RWPE2 (cell line): ENCODE data around the gene TMEM273.

Source experiments
- ATAC-seq: fragments of 200-7000 bp; cut with Tn5 transposase; 3 replicates; pipeline ENCODE4 v1.9.1; 2021; ENCODE audit warnings: low read depth
- DNase-seq: peaks from one replicate; pipeline ENCODE4 v3.0.0-alpha.2; 2020; ENCODE audit warnings: low spot score
- H3K27ac ChIP-seq: fragments of 450-650 bp; 2 replicates; pipeline ENCODE4 v1.5.1; 2017; ENCODE audit warnings: mild to moderate bottlenecking; ENCODE audit not compliant: poor library complexity, severe bottlenecking
- H3K27me3 ChIP-seq: fragments of 250-450 bp; sonication (Bioruptor Pico); 2 replicates; pipeline ENCODE4 v1.5.1; 2021; ENCODE audit warnings: mild to moderate bottlenecking, moderate library complexity; ENCODE audit not compliant: insufficient read depth, poor library complexity, severe bottlenecking
- H3K36me3 ChIP-seq: fragments of 250-450 bp; sonication (Bioruptor Pico); 2 replicates; pipeline ENCODE4 v1.5.1; 2020; ENCODE audit warnings: low read depth, mild to moderate bottlenecking, moderate library complexity
- H3K4me1 ChIP-seq: fragments of 250-450 bp; sonication (Bioruptor Pico); 2 replicates; pipeline ENCODE4 v1.5.1; 2021; ENCODE audit warnings: mild to moderate bottlenecking, moderate library complexity; ENCODE audit not compliant: insufficient read depth, poor library complexity, severe bottlenecking
- H3K4me3 ChIP-seq: fragments of 250-450 bp; sonication (Bioruptor Pico); 2 replicates; pipeline ENCODE4 v1.5.1; 2021; ENCODE audit warnings: mild to moderate bottlenecking, moderate library complexity; ENCODE audit not compliant: severe bottlenecking
- H3K9me3 ChIP-seq: fragments of 250-450 bp; sonication (Bioruptor Pico); 2 replicates; pipeline ENCODE4 v1.5.1; 2021; ENCODE audit warnings: mild to moderate bottlenecking, moderate library complexity; ENCODE audit not compliant: severe bottlenecking
- TF ChIP-seq, protein P1 (sequence below): fragments of 450-650 bp; IDR thresholded peaks from one replicate; pipeline ENCODE4 v1.5.1; 2017; ENCODE audit warnings: mild to moderate bottlenecking, moderate library complexity; ENCODE audit not compliant: poor library complexity, severe bottlenecking

Gene TMEM273

DNA sequence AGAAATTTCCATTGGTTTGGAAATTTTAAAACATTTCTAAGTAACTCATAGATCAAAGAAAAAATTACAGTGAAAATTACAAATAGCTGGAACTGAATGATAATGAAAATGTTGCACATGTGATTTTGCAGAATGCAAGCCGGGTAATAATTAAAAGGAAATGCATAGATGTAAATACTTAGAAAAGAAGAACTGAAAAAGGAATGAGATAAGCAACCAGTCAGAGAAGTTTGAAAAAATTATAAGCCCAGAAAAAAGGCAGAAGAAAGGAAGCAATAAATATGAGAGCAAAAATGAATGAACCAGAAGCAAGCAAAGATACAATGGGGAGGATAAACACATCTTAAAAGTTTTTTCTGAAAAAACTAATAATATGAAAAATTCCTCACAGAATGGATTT lies 3.2 kb upstream of the TMEM273 start:
- no peak overlapping the region for H3K27ac ChIP-seq
- ATAC-seq: no peak
- H3K27me3 ChIP-seq: peaks cover 3% of the 10 kb centered on the region
- TF ChIP-seq, protein P1, sequence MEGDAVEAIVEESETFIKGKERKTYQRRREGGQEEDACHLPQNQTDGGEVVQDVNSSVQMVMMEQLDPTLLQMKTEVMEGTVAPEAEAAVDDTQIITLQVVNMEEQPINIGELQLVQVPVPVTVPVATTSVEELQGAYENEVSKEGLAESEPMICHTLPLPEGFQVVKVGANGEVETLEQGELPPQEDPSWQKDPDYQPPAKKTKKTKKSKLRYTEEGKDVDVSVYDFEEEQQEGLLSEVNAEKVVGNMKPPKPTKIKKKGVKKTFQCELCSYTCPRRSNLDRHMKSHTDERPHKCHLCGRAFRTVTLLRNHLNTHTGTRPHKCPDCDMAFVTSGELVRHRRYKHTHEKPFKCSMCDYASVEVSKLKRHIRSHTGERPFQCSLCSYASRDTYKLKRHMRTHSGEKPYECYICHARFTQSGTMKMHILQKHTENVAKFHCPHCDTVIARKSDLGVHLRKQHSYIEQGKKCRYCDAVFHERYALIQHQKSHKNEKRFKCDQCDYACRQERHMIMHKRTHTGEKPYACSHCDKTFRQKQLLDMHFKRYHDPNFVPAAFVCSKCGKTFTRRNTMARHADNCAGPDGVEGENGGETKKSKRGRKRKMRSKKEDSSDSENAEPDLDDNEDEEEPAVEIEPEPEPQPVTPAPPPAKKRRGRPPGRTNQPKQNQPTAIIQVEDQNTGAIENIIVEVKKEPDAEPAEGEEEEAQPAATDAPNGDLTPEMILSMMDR: no peak
- no peaks in the 10 kb centered on the region for H3K4me1 ChIP-seq
- H3K9me3 ChIP-seq: no peaks in the 10 kb centered on the region
- no peaks in the 10 kb centered on the region for H3K36me3 ChIP-seq
- no peak for DNase-seq
- H3K4me3 ChIP-seq: no peak overlapping the region

- H3K27ac ChIP-seq: no peak overlapping the region
- TF ChIP-seq, protein P1: no peak
- DNase-seq: no peak
- H3K4me1 ChIP-seq: no peaks in the 10 kb centered on the region
- peaks cover 3% of the 10 kb centered on the region for H3K27me3 ChIP-seq
- ATAC-seq: no peak
- H3K4me3 ChIP-seq: no peak overlapping the region
- no peaks in the 10 kb centered on the region for H3K9me3 ChIP-seq
- H3K36me3 ChIP-seq: no peaks in the 10 kb centered on the region
Measured at GRCh38 chr10:49189422-49189821, 1.2 kb upstream of the TMEM273 start.

DNA sequence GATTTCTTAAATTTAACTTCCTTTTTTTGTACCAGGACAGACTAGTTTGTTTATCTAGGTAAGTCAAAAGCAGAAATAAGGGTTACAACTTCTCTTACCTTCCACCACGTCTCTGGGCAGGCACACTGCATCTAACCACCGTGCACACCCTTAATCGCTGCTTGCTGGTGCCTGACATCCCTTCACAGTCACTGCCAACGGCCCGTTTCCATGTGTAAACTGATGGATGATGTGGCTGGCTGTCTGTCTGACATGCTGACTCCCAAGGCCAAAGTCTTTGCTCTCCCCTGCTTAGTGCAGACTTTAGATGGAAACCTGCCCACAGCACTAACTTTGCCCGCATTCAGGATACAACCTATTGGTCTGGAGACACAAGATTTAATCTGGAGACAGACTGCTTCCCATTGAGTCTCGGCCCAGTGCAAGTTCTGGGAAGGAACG lies 1.1 kb downstream of the TMEM273 start:
- no peak overlapping the region for H3K4me3 ChIP-seq
- H3K27me3 ChIP-seq: peaks cover 6% of the 10 kb centered on the region
- ATAC-seq: no peak
- no peak for DNase-seq
- H3K4me1 ChIP-seq: no peaks in the 10 kb centered on the region
- no peaks in the 10 kb centered on the region for H3K9me3 ChIP-seq
- H3K36me3 ChIP-seq: no peaks in the 10 kb centered on the region
- no peak overlapping the region for H3K27ac ChIP-seq
- TF ChIP-seq, protein P1: no peak

- H3K4me3 ChIP-seq: no peak overlapping the region
- no peak overlapping the region for H3K27ac ChIP-seq
- ATAC-seq: no peak
- H3K27me3 ChIP-seq: peaks cover 6% of the 10 kb centered on the region
- H3K9me3 ChIP-seq: no peaks in the 10 kb centered on the region
- TF ChIP-seq, protein P1: no peak
- no peaks in the 10 kb centered on the region for H3K36me3 ChIP-seq
- H3K4me1 ChIP-seq: no peaks in the 10 kb centered on the region
- DNase-seq: no peak
Measured at GRCh38 chr10:49186613-49187012, 1.6 kb downstream of the TMEM273 start.

- Histone ChIP-seq H3K27me3 (peaks cover 6% of the 10 kb centered on the region), H3K9me3 (no peaks in the 10 kb centered on the region), H3K4me1 (no peaks in the 10 kb centered on the region), H3K36me3 (no peaks in the 10 kb centered on the region), H3K4me3 (no peak overlapping the region), H3K27ac (no peak overlapping the region)
- TF ChIP-seq, protein P1: no peak
- ATAC-seq (no peak), DNase-seq (no peak)
Measured at GRCh38 chr10:49185213-49185612, 3.0 kb downstream of the TMEM273 start.
